CD4-positive, alpha-beta T cell treated with Interleukin-4 for 4 hours (primary cell): ENCODE measurements around the gene KMT5B.
A peak's percentile ranks its signal among the peaks of the same experiment; 100 is the strongest.

Experiments
- DNase-seq: peaks from one replicate; pipeline ENCODE4 v3.0.0-alpha.2; 2020

KMT5B gene

GRCh38 chr11:68142441-68143309 lies 70.4 kb downstream of the KMT5B start:
- no peak for DNase-seq

- DNase-seq = peak; percentile 11
Measured at GRCh38 chr11:68142028-68142412, 71.1 kb downstream of the KMT5B start.

GRCh38 chr11:68141246-68142027 lies 71.7 kb downstream of the KMT5B start:
- no peak for DNase-seq

GRCh38 chr11:68140496-68141245 lies 72.4 kb downstream of the KMT5B start:
- DNase-seq = no peak

GRCh38 chr11:68138237-68138636 lies 74.9 kb downstream of the KMT5B start:
- no peak for DNase-seq

GRCh38 chr11:68137833-68138232 lies 75.3 kb downstream of the KMT5B start:
- DNase-seq = no peak

- no peak for DNase-seq
Measured at GRCh38 chr11:68136866-68137265, 76.2 kb downstream of the KMT5B start.

- DNase-seq = no peak
Measured at GRCh38 chr11:68135161-68135560, 77.9 kb downstream of the KMT5B start.

- DNase-seq = no peak
Measured at GRCh38 chr11:68133761-68134160, 79.3 kb downstream of the KMT5B start.

- no peak for DNase-seq
Measured at GRCh38 chr11:68130121-68130520, 83.0 kb downstream of the KMT5B start.

- DNase-seq = no peak
Measured at GRCh38 chr11:68128682-68129327, 84.3 kb downstream of the KMT5B start.

- no peak for DNase-seq
Measured at GRCh38 chr11:68127714-68128681, 85.1 kb downstream of the KMT5B start.

GRCh38 chr11:68125164-68125563 lies 87.9 kb downstream of the KMT5B start:
- DNase-seq = no peak

GRCh38 chr11:68122936-68123539 lies 90.1 kb downstream of the KMT5B start:
- DNase-seq = no peak

GRCh38 chr11:68121067-68121899 lies 91.8 kb downstream of the KMT5B start, which contains the start of gene CHKA:
CHKA (minus strand) TSS chr11:68121388; CDS start chr11:68121177, 211 bp downstream.
- peak; percentile 72 for DNase-seq

GRCh38 chr11:68120273-68121066 lies 92.6 kb downstream of the KMT5B start:
- DNase-seq = no peak

- no peak for DNase-seq
Measured at GRCh38 chr11:68118706-68119448, 94.2 kb downstream of the KMT5B start.

GRCh38 chr11:68117853-68118470 lies 95.1 kb downstream of the KMT5B start:
- DNase-seq = no peak
